Sigmoid colon (tissue), 3 donors: ENCODE measurements around the gene GP2.

Experiments used
- CTCF ChIP-seq, 4 experiments: fragments of 450-650 bp in 3 of 4; fragments of 200-600 bp in 1 of 4; IDR thresholded peaks; one replicate each; pipeline ENCODE4 v1.5.1; 2016 to 2019; ENCODE audit warnings: antibody characterized with exemption in 4 of 4, mild to moderate bottlenecking in 3 of 4, moderate library complexity in 2 of 4
- POLR2A ChIP-seq, 2 donors: fragments of 450-650 bp; IDR thresholded peaks; one replicate each; pipeline ENCODE4 v1.6.1; 2016; ENCODE audit warnings: antibody characterized with exemption in 2 of 2, mild to moderate bottlenecking in 2 of 2, moderate library complexity in 2 of 2

- no peak for TF ChIP-seq POLR2A (IDR thresholded peaks at IDR 0.05)
- no peak for TF ChIP-seq CTCF (IDR thresholded peaks at IDR 0.05)
These were observed 2.3 kb downstream of the GP2 start for GRCh38 chr16:20325005-20325404.
